NCI-H187 treated with DMSO at 0.1 percent for 48 hours (cell line): Measurements from ENCODE around the gene PAQR7.

Experiments used
- DNase-seq: peaks from one replicate; lab custom pipeline; 2025; lab: John Stamatoyannopoulos, UW

The PAQR7 gene

GRCh38 chr1:25875154-25875855 lies at the start of gene PAQR7:
TSS of gene PAQR7 (minus strand) at chr1:25875708. CDS start at chr1:25863839, 11,869 bp downstream.
- no peak for DNase-seq

GRCh38 chr1:25924454-25924853 lies 48.9 kb upstream of the PAQR7 start:
- no peak for DNase-seq

GRCh38 chr1:25922971-25923552 lies 47.6 kb upstream of the PAQR7 start:
- DNase-seq, result no peak

- peak; percentile 24 for DNase-seq
Measured at GRCh38 chr1:25922056-25922970, 46.8 kb upstream of the PAQR7 start.

- DNase-seq, result no peak
Measured at GRCh38 chr1:25918615-25919014, 43.1 kb upstream of the PAQR7 start.

GRCh38 chr1:25917996-25918395 lies 42.5 kb upstream of the PAQR7 start:
- no peak for DNase-seq

- DNase-seq, result no peak
Measured at GRCh38 chr1:25916460-25916859, 41.0 kb upstream of the PAQR7 start.

- no peak for DNase-seq
Measured at GRCh38 chr1:25914074-25914995, 38.8 kb upstream of the PAQR7 start.

GRCh38 chr1:25913206-25913605 lies 37.7 kb upstream of the PAQR7 start:
- DNase-seq, result no peak

- DNase-seq, result no peak
Measured at GRCh38 chr1:25912076-25912831, 36.7 kb upstream of the PAQR7 start.

- no peak for DNase-seq
Measured at GRCh38 chr1:25911162-25911561, 35.7 kb upstream of the PAQR7 start.

- DNase-seq, result no peak
Measured at GRCh38 chr1:25909040-25909439, 33.5 kb upstream of the PAQR7 start.

- no peak for DNase-seq
Measured at GRCh38 chr1:25908161-25908560, 32.7 kb upstream of the PAQR7 start.

- DNase-seq, result no peak
Measured at GRCh38 chr1:25907601-25908000, 32.1 kb upstream of the PAQR7 start.

GRCh38 chr1:25906644-25907300 lies 31.3 kb upstream of the PAQR7 start:
- no peak for DNase-seq

- DNase-seq, result peak; percentile 57
Measured at GRCh38 chr1:25905680-25906643, 30.5 kb upstream of the PAQR7 start, which contains the start of gene STMN1. TSS of gene STMN1 (minus strand) at chr1:25906419. CDS start at chr1:25904676, 1,743 bp downstream.

GRCh38 chr1:25904943-25905679 lies 29.6 kb upstream of the PAQR7 start:
- DNase-seq, result peak; percentile 76

- no peak for DNase-seq
Measured at GRCh38 chr1:25903986-25904385, 28.5 kb upstream of the PAQR7 start.
